H9 (cell line): ENCODE data around the gene CAMTA1. TPM values are rescaled to one million over a fixed set of nuclear protein-coding genes. Genes with fewer than 3 reads are reported as not detected.

Source experiments
- DNase-seq: peaks from one replicate; pipeline ENCODE4 v3.0.0-alpha.2; 2017
- H2AFZ ChIP-seq: one replicate; pipeline ENCODE4 v1.6.1; 2013; ENCODE audit warnings: mild to moderate bottlenecking, low read length, control low read depth, moderate library complexity
- H2AK5ac ChIP-seq: 2 replicates; pipeline ENCODE4 v1.6.1; 2013; ENCODE audit warnings: low read length, control low read depth, mixed read lengths; ENCODE audit not compliant: insufficient read length
- H2BK120ac ChIP-seq: one replicate; pipeline ENCODE4 v1.6.1; 2013; ENCODE audit warnings: low read depth, mild to moderate bottlenecking, low read length, control low read depth, inconsistent platforms; ENCODE audit not compliant: poor library complexity, severe bottlenecking
- H2BK12ac ChIP-seq: 2 replicates; pipeline ENCODE4 v1.6.1; 2013; ENCODE audit warnings: low read length, control low read depth, mixed read lengths, low read depth; ENCODE audit not compliant: insufficient read length
- H2BK15ac ChIP-seq: 2 replicates; pipeline ENCODE4 v1.6.1; 2013; ENCODE audit warnings: low read depth, low read length, control low read depth
- H2BK20ac ChIP-seq: one replicate; pipeline ENCODE4 v1.6.1; 2013; ENCODE audit warnings: low read depth, mild to moderate bottlenecking, low read length, control low read depth, inconsistent platforms; ENCODE audit not compliant: poor library complexity, severe bottlenecking
- H2BK5ac ChIP-seq: 2 replicates; pipeline ENCODE4 v1.6.1; 2013; ENCODE audit warnings: low read length, control low read depth, mixed read lengths; ENCODE audit not compliant: insufficient read length
- H3K14ac ChIP-seq: 2 replicates; pipeline ENCODE4 v1.6.1; 2013; ENCODE audit warnings: low read length, control low read depth; ENCODE audit not compliant: insufficient read depth
- H3K18ac ChIP-seq: 2 replicates; pipeline ENCODE4 v1.6.1; 2013; ENCODE audit warnings: low read depth, mild to moderate bottlenecking, mixed read lengths, low read length, control low read depth; ENCODE audit not compliant: insufficient read length
- H3K23ac ChIP-seq: 2 replicates; pipeline ENCODE4 v1.6.1; 2013; ENCODE audit warnings: low read length, control low read depth, mixed read lengths, low read depth; ENCODE audit not compliant: insufficient read length
- H3K23me2 ChIP-seq: 2 replicates; pipeline ENCODE4 v1.6.1; 2013; ENCODE audit warnings: low read depth, mild to moderate bottlenecking, mixed read lengths, low read length, control low read depth; ENCODE audit not compliant: insufficient read length, poor library complexity, severe bottlenecking
- H3K27ac ChIP-seq: 2 replicates; pipeline ENCODE4 v1.5.1; 2013; ENCODE audit warnings: low read length, control low read depth, mixed read lengths, low read depth; ENCODE audit not compliant: insufficient read length
- H3K27me3 ChIP-seq: 2 replicates; pipeline ENCODE4 v1.6.1; 2013; ENCODE audit warnings: low read length, control low read depth, inconsistent platforms; ENCODE audit not compliant: insufficient read depth
- H3K4ac ChIP-seq: 2 replicates; pipeline ENCODE4 v1.6.1; 2013; ENCODE audit warnings: low read depth, mild to moderate bottlenecking, control low read depth, inconsistent platforms, low read length, moderate library complexity
- H3K4me1 ChIP-seq: 2 replicates; pipeline ENCODE4 v1.6.1; 2013; ENCODE audit warnings: low read length, control low read depth, inconsistent platforms; ENCODE audit not compliant: insufficient read depth
- H3K4me2 ChIP-seq: 2 replicates; pipeline ENCODE4 v1.6.1; 2013; ENCODE audit warnings: low read length, control low read depth, mixed read lengths; ENCODE audit not compliant: insufficient read length, insufficient read depth
- H3K56ac ChIP-seq: 2 replicates; pipeline ENCODE4 v1.6.1; 2013; ENCODE audit warnings: low read depth, mild to moderate bottlenecking, mixed read lengths, low read length, control low read depth; ENCODE audit not compliant: insufficient read length
- H3K79me1 ChIP-seq: 2 replicates; pipeline ENCODE4 v1.6.1; 2013; ENCODE audit warnings: low read depth, mild to moderate bottlenecking, moderate library complexity, low read length, control low read depth, inconsistent platforms; ENCODE audit not compliant: insufficient read depth, poor library complexity, severe bottlenecking
- H3K79me2 ChIP-seq: 2 replicates; pipeline ENCODE4 v1.6.1; 2013; ENCODE audit warnings: low read length, control low read depth, inconsistent platforms; ENCODE audit not compliant: insufficient read depth
- H3K9ac ChIP-seq: 2 replicates; pipeline ENCODE4 v1.6.1; 2013; ENCODE audit warnings: low read length, control low read depth, mixed read lengths; ENCODE audit not compliant: insufficient read length; ENCODE audit errors: extremely low read depth
- H3K9me3 ChIP-seq: one replicate; pipeline ENCODE4 v1.6.1; 2013; ENCODE audit warnings: low read depth, low read length, inconsistent platforms; ENCODE audit not compliant: control insufficient read depth
- H3T11ph ChIP-seq: one replicate; pipeline ENCODE4 v1.6.1; 2013; ENCODE audit warnings: mild to moderate bottlenecking, low read length, control low read depth, inconsistent platforms
- H4K20me1 ChIP-seq: one replicate; pipeline ENCODE4 v1.6.1; 2013; ENCODE audit not compliant: control insufficient read depth, insufficient read length, insufficient read depth
- H4K5ac ChIP-seq: 2 replicates; pipeline ENCODE4 v1.6.1; 2013; ENCODE audit warnings: low read depth, mild to moderate bottlenecking, mixed read lengths, low read length, control low read depth; ENCODE audit not compliant: insufficient read length
- H4K8ac ChIP-seq: replicated peaks from 2 replicates; pipeline ENCODE4 v1.6.1; 2013; ENCODE audit warnings: low read length, control low read depth, mixed read lengths, low read depth; ENCODE audit not compliant: insufficient read length
- H4K91ac ChIP-seq: 2 replicates; pipeline ENCODE4 v1.6.1; 2013; ENCODE audit warnings: low read depth, mild to moderate bottlenecking, moderate library complexity, mixed read lengths, low read length, control low read depth; ENCODE audit not compliant: insufficient read length
- H3K27ac Mint-ChIP-seq, 3 experiments: 2 replicates in 2 of 3; 3 replicates in 1 of 3; pipeline ENCODE4 v1.8.0; 2020 to 2021; ENCODE audit warnings: mixed read lengths in 3 of 3, mild to moderate bottlenecking in 1 of 3, moderate library complexity in 1 of 3
- H3K27me3 Mint-ChIP-seq: 2 replicates; pipeline ENCODE4 v1.8.0; 2021; ENCODE audit warnings: low read depth, mild to moderate bottlenecking, moderate library complexity, mixed read lengths
- H3K36me3 Mint-ChIP-seq, 3 experiments: 2 replicates in 2 of 3; 3 replicates in 1 of 3; pipeline ENCODE4 v1.8.0; 2020 to 2021; ENCODE audit warnings: low read depth in 3 of 3, mixed read lengths in 3 of 3; ENCODE audit not compliant: insufficient read depth in 1 of 3
- H3K4me1 Mint-ChIP-seq, 2 experiments: 2 replicates each; pipeline ENCODE4 v1.8.0; 2020; ENCODE audit warnings: mixed read lengths in 2 of 2
- H3K4me3 Mint-ChIP-seq, 2 experiments: 2 replicates in 1 of 2; 3 replicates in 1 of 2; pipeline ENCODE4 v1.8.0; 2020 to 2021; ENCODE audit warnings: mild to moderate bottlenecking in 2 of 2, mixed read lengths in 2 of 2, moderate library complexity in 1 of 2
- H3K9me3 Mint-ChIP-seq, 2 experiments: 2 replicates in 1 of 2; 3 replicates in 1 of 2; pipeline ENCODE4 v1.8.0; 2020; ENCODE audit warnings: mild to moderate bottlenecking in 2 of 2, mixed read lengths in 2 of 2, moderate library complexity in 1 of 2
- CTCF ChIP-seq: fragments of 200-600 bp; sonication (generic); conservative IDR thresholded peaks from 3 replicates; pipeline ENCODE4 v1.8.0; 2021; ENCODE audit warnings: antibody characterized with exemption, mild to moderate bottlenecking
- WGBS: extraction: QIAGEN DNeasy Blood & Tissue Kit; methylation state at CpG from one replicate; pipeline ENCODE4 v1.1.7; 2013; ENCODE audit warnings: missing lambda C conversion rate, low lambda C conversion rate, mixed read lengths; ENCODE audit not compliant: insufficient read length; ENCODE audit errors: extremely low coverage; 5-methylcytosine and 5-hydroxymethylcytosine counted together
- total RNA-seq: library from RNA; stranded (reverse); gene quantifications from 2 replicates; pipeline ENCODE4 v1.2.1, GENCODE V29; 2021

Gene CAMTA1
- total RNA-seq, 1 experiment from 2014 or later: 115 TPM

GRCh38 chr1:7680955-7681268 lies 895.7 kb downstream of the CAMTA1 start:
- H3K23me2 ChIP-seq: peaks cover 11% of the 10 kb centered on the region
- H3K79me1 ChIP-seq: no peaks in the 10 kb centered on the region
- no peak overlapping the region for H3K9ac ChIP-seq
- peaks cover 50% of the 10 kb centered on the region for H3K27me3 Mint-ChIP-seq
- H2AFZ ChIP-seq: no peak overlapping the region
- H3K9me3 Mint-ChIP-seq: no peaks in the 10 kb centered on the region
- no peak overlapping the region for H2BK20ac ChIP-seq
- H2BK15ac ChIP-seq: no peak overlapping the region
- peak; percentile 45 for DNase-seq
- no peak overlapping the region for H3K56ac ChIP-seq
- peak overlapping the region; percentile 47 for H3K18ac ChIP-seq
- H3K4ac ChIP-seq: no peak overlapping the region
- peak overlapping the region; percentile 89 for H3K14ac ChIP-seq
- H2BK120ac ChIP-seq: no peak overlapping the region
- H4K8ac ChIP-seq: no peak overlapping the region
- H3K4me1 Mint-ChIP-seq: peaks cover 2 to 10% of the 10 kb centered on the region in 2 experiments
- no peak overlapping the region for H3K23ac ChIP-seq
- WGBS: no CpG with 5 or more reads among the region's 16 CpGs
- H3K4me2 ChIP-seq: peak overlapping the region; percentile 28
- H3K9me3 ChIP-seq: no peaks in the 10 kb centered on the region
- H3K27me3 ChIP-seq: no peaks in the 10 kb centered on the region; the same call in 1 of the 2 replicates
- H2BK12ac ChIP-seq: no peak overlapping the region
- H3K79me2 ChIP-seq: no peaks in the 10 kb centered on the region
- H4K5ac ChIP-seq: no peak overlapping the region
- no peak overlapping the region for H3K27ac Mint-ChIP-seq
- H3K4me1 ChIP-seq: no peaks in the 10 kb centered on the region
- no peak overlapping the region for H3K27ac ChIP-seq
- TF ChIP-seq CTCF: no peak
- H3T11ph ChIP-seq: no peak overlapping the region
- H4K91ac ChIP-seq: no peak overlapping the region
- no peak overlapping the region for H2AK5ac ChIP-seq
- H3K4me3 Mint-ChIP-seq: peak overlapping the region; percentile 70 to 79; a peak in 4 of 5 replicates
- no peaks in the 10 kb centered on the region for H4K20me1 ChIP-seq
- no peaks in the 10 kb centered on the region for H3K36me3 Mint-ChIP-seq
- no peak overlapping the region for H2BK5ac ChIP-seq
